HFF-Myc (cell line): ENCODE data around the gene DIRAS3.
"Not testable (repeated sequence)": the region's sequence is repeated elsewhere in the genome, so short reads cannot be mapped to it uniquely, and the experiment has no call there.

ENCODE experiments used
- DNase-seq: peaks from one replicate; pipeline ENCODE4 v3.0.0-alpha.2; 2011; ENCODE audit warnings: low read depth; ENCODE audit errors: extremely low read depth
- H3K4me3 ChIP-seq: replicated peaks from 2 replicates; pipeline ENCODE4 v1.5.1; 2011; ENCODE audit warnings: low read depth, mild to moderate bottlenecking, control low read depth, low read length
- CTCF ChIP-seq: IDR thresholded peaks from 2 replicates; pipeline ENCODE4 v1.5.1; 2012; ENCODE audit warnings: mild to moderate bottlenecking, low read depth, low read length, control low read depth; ENCODE audit errors: missing control alignments

DIRAS3 gene

GRCh38 chr1:68078647-68079046, 28.2 kb upstream of the DIRAS3 start:
- no peak for DNase-seq
- no peak for TF ChIP-seq CTCF
- no peak overlapping the region for H3K4me3 ChIP-seq

GRCh38 chr1:68074472-68074871, 24.0 kb upstream of the DIRAS3 start:
- H3K4me3 ChIP-seq, result no peak overlapping the region
- no peak for DNase-seq
- no peak for TF ChIP-seq CTCF

- no peak for TF ChIP-seq CTCF
- DNase-seq, result no peak
- H3K4me3 ChIP-seq, result no peak overlapping the region
Measured at GRCh38 chr1:68065766-68066165, 15.3 kb upstream of the DIRAS3 start.

GRCh38 chr1:68058053-68058452, 7.6 kb upstream of the DIRAS3 start:
- H3K4me3 ChIP-seq, DNase-seq: not testable (repeated sequence)

- peak; percentile 13 for TF ChIP-seq CTCF
- H3K4me3 ChIP-seq, result no peak overlapping the region
- no peak for DNase-seq
Measured at GRCh38 chr1:68057564-68057963, 7.1 kb upstream of the DIRAS3 start.

- no peak for TF ChIP-seq CTCF
- DNase-seq, result no peak
- H3K4me3 ChIP-seq, result no peak overlapping the region
Measured at GRCh38 chr1:68057050-68057449, 6.6 kb upstream of the DIRAS3 start.

GRCh38 chr1:68051475-68051874, 1.0 kb upstream of the DIRAS3 start:
- peak overlapping the region; percentile 29 for H3K4me3 ChIP-seq

More at GRCh38 chr1:68051475-68051874, 1.0 kb upstream of the DIRAS3 start:
- peak; percentile 33 for TF ChIP-seq CTCF
- DNase-seq, result peak; percentile 26
